Neural progenitor cell (in vitro differentiated cells): ENCODE results near the gene ZXDC. TPM values are rescaled to one million over a fixed set of nuclear protein-coding genes. Genes with fewer than 3 reads are reported as not detected.
A peak's percentile ranks its signal among the peaks of the same experiment; 100 is the strongest.

Experiments used
- DNase-seq: peaks from one replicate; pipeline ENCODE4 v3.0.0-alpha.2; 2016; ENCODE audit warnings: low spot score
- H2AFZ ChIP-seq: fragments of 200-600 bp; sonication (generic); replicated peaks from 2 replicates; pipeline ENCODE4 v1.6.1; 2016; ENCODE audit warnings: antibody characterized with exemption
- H3F3A ChIP-seq: fragments of 200-600 bp; sonication (generic); 2 replicates; pipeline ENCODE4 v1.6.1; 2016; ENCODE audit warnings: antibody characterized with exemption, low read depth
- H3K27ac ChIP-seq: fragments of 200-600 bp; sonication (generic); 2 replicates; pipeline ENCODE4 v1.5.1; 2016; ENCODE audit warnings: mild to moderate bottlenecking
- H3K27me3 ChIP-seq: fragments of 200-600 bp; sonication (generic); 2 replicates; pipeline ENCODE4 v1.6.1; 2016; ENCODE audit warnings: mild to moderate bottlenecking, moderate library complexity
- H3K36me3 ChIP-seq: fragments of 200-600 bp; sonication (generic); 2 replicates; pipeline ENCODE4 v1.5.1; 2016
- H3K4me1 ChIP-seq: fragments of 200-600 bp; sonication (generic); 2 replicates; pipeline ENCODE4 v1.6.1; 2016; ENCODE audit warnings: mixed run types
- H3K4me2 ChIP-seq: fragments of 200-600 bp; sonication (generic); 2 replicates; pipeline ENCODE4 v1.6.1; 2016
- H3K4me3 ChIP-seq: fragments of 200-600 bp; sonication (generic); 2 replicates; pipeline ENCODE4 v1.5.1; 2016
- H3K79me2 ChIP-seq: fragments of 200-600 bp; sonication (generic); 2 replicates; pipeline ENCODE4 v1.6.1; 2016; ENCODE audit warnings: low read depth
- H3K9ac ChIP-seq: fragments of 200-600 bp; sonication (generic); 2 replicates; pipeline ENCODE4 v1.6.1; 2016
- H3K9me3 ChIP-seq: fragments of 200-600 bp; sonication (generic); 2 replicates; pipeline ENCODE4 v1.5.1; 2016; ENCODE audit warnings: low read depth
- H4K20me1 ChIP-seq: fragments of 200-600 bp; sonication (generic); 2 replicates; pipeline ENCODE4 v1.6.1; 2016; ENCODE audit warnings: low read depth
- H3K27ac Mint-ChIP-seq: 3 replicates; pipeline ENCODE4 v1.8.0; 2021; ENCODE audit warnings: mixed read lengths
- H3K27me3 Mint-ChIP-seq: 2 replicates; pipeline ENCODE4 v1.8.0; 2022; ENCODE audit warnings: low read depth, mild to moderate bottlenecking, inconsistent platforms, moderate library complexity, mixed read lengths; ENCODE audit not compliant: insufficient read depth
- H3K36me3 Mint-ChIP-seq: 3 replicates; pipeline ENCODE4 v1.8.0; 2021; ENCODE audit warnings: mixed read lengths
- H3K4me1 Mint-ChIP-seq: 3 replicates; pipeline ENCODE4 v1.8.0; 2021; ENCODE audit warnings: mixed read lengths
- H3K4me3 Mint-ChIP-seq: 3 replicates; pipeline ENCODE4 v1.8.0; 2021; ENCODE audit warnings: mild to moderate bottlenecking, moderate library complexity, mixed read lengths
- H3K9me3 Mint-ChIP-seq: 3 replicates; pipeline ENCODE4 v1.8.0; 2020; ENCODE audit warnings: mixed read lengths
- EZH2 ChIP-seq: fragments of 200-600 bp; sonication (generic); IDR thresholded peaks from 2 replicates; pipeline ENCODE4 v1.6.1; 2017; ENCODE audit warnings: antibody characterized with exemption, mild to moderate bottlenecking, moderate library complexity
- EZH2phosphoT487 ChIP-seq: fragments of 200-600 bp; sonication (generic); IDR thresholded peaks from 2 replicates; pipeline ENCODE4 v1.6.1; 2017; ENCODE audit warnings: antibody characterized with exemption
- total RNA-seq: library from RNA; depleted of rRNA; stranded (reverse); fragments of >200 nt; gene quantifications from 2 replicates; pipeline ENCODE4 v1.2.3, GENCODE V29; 2015; ENCODE audit warnings: low replicate concordance
- TF ChIP-seq, protein P1 (sequence below): fragments of 200-600 bp; sonication (generic); IDR thresholded peaks from 2 replicates; pipeline ENCODE4 v1.5.1; 2017; ENCODE audit warnings: antibody characterized with exemption, mild to moderate bottlenecking

ZXDC gene
- total RNA-seq, 1 donor from 2014 or later: 12.4 TPM

DNA sequence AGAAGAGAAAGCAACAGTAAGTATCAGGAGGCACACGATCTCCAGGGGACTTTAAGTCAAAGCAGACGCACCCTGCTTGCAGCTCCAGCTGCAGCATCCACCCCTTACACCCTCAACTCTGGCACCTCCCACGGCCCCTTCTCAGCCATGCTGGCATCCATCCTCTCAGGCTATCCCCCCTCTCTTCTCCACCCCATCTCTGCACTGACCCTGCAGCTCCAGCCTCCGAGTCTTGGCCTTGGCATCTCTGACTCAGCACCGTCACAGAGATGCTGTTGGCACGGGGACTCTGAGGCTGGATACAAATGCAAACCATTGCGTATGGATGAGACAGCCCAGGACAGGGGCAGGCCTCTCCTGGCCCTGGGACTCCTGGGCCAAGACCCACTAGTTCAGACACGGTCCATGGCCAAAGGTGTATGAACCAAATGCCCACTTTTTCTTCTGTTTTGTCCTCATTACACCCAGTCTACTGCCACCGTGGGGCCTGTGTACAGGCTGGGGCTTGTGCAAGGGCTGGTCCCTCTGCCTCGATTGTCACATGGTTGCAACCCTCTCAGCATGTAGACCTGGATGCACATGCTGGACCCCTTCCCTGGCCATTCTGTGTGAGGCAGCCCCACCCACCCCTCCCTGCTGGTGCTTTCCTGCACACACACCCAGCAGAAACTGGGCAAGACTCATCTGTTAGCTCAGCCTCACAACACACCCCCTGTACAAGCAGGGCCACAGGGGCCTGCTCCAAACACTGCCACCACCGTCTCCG, 18.7 kb upstream of the ZXDC start:
- no peak overlapping the region for H3K9ac ChIP-seq
- H3K4me2 ChIP-seq: peak overlapping the region; percentile 1
- H3K27me3 ChIP-seq: no peaks in the 10 kb centered on the region
- no peak overlapping the region for H3K27ac ChIP-seq
- H4K20me1 ChIP-seq: no peaks in the 10 kb centered on the region
- no peaks in the 10 kb centered on the region for H3K9me3 ChIP-seq
- H2AFZ ChIP-seq: no peak overlapping the region
- Mint-ChIP-seq H3K4me3 (peak overlapping the region; percentile 25), H3K36me3 (no peaks in the 10 kb centered on the region), H3K9me3 (no peaks in the 10 kb centered on the region), H3K4me1 (peaks cover 37% of the 10 kb centered on the region), H3K27me3 (peaks cover 7% of the 10 kb centered on the region), H3K27ac (peak overlapping the region; percentile 69)
- H3K4me1 ChIP-seq: peaks cover 5% of the 10 kb centered on the region
- H3K36me3 ChIP-seq: no peaks in the 10 kb centered on the region
- TF ChIP-seq EZH2 (no peak), EZH2phosphoT487 (no peak)
- TF ChIP-seq, protein P1, sequence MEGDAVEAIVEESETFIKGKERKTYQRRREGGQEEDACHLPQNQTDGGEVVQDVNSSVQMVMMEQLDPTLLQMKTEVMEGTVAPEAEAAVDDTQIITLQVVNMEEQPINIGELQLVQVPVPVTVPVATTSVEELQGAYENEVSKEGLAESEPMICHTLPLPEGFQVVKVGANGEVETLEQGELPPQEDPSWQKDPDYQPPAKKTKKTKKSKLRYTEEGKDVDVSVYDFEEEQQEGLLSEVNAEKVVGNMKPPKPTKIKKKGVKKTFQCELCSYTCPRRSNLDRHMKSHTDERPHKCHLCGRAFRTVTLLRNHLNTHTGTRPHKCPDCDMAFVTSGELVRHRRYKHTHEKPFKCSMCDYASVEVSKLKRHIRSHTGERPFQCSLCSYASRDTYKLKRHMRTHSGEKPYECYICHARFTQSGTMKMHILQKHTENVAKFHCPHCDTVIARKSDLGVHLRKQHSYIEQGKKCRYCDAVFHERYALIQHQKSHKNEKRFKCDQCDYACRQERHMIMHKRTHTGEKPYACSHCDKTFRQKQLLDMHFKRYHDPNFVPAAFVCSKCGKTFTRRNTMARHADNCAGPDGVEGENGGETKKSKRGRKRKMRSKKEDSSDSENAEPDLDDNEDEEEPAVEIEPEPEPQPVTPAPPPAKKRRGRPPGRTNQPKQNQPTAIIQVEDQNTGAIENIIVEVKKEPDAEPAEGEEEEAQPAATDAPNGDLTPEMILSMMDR: no peak
- DNase-seq: no peak
- H3K4me3 ChIP-seq: no peak overlapping the region
- no peaks in the 10 kb centered on the region for H3K79me2 ChIP-seq
- H3F3A ChIP-seq: no peaks in the 10 kb centered on the region

DNA sequence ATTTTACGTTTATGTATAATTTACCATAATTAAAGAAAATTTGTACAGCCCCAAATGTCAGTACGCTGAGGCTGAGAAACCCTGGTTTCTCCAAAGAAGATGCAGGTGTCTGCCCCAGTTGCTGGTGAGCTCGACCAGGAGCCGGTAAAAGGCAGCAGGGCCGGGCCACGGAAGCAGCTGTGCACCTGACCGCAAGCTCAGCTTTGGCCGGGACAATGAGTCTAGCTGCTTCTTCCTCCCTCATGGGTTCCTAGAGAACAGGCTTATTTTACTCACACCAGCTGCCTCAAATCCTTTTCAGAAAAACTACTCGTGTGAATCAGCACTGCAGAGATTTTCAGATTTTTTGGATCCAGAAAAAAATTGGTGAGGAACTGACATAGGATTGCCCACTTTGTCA, 18.0 kb upstream of the ZXDC start:
- no peaks in the 10 kb centered on the region for H3K36me3 ChIP-seq
- H3K4me2 ChIP-seq: peak overlapping the region; percentile 1

DNA sequence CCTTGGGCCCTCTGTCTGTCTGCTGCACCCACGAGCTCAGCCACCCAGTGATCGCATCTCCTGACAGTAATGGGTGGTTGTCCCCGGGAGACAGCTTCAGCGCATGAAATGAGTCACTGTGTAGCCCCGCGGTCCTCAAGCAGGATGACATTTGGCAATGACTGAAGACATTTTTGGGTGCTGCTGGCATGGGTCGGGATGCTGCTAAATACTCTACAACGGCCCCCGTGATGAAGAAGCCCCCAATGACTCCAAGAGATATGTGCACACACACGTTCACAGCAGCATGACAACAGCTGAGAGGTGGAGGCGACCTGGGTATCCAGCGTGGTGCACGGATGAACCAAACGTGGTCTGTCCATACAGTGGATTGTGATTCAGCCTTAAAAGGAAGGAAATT, 17.4 kb upstream of the ZXDC start:
- H4K20me1 ChIP-seq: no peaks in the 10 kb centered on the region
- no peak for TF ChIP-seq EZH2
- no peak for TF ChIP-seq EZH2phosphoT487
- TF ChIP-seq, protein P1: no peak
- no peaks in the 10 kb centered on the region for H3K9me3 Mint-ChIP-seq
- no peaks in the 10 kb centered on the region for H3K36me3 Mint-ChIP-seq
- no peak overlapping the region for H3K4me3 Mint-ChIP-seq
- H3K36me3 ChIP-seq: no peaks in the 10 kb centered on the region
- peaks cover 29% of the 10 kb centered on the region for H3K4me1 Mint-ChIP-seq
- peaks cover 5% of the 10 kb centered on the region for H3K4me1 ChIP-seq
- H3K9ac ChIP-seq: no peak overlapping the region
- H3K9me3 ChIP-seq: no peaks in the 10 kb centered on the region
- no peak overlapping the region for H2AFZ ChIP-seq
- no peaks in the 10 kb centered on the region for H3K79me2 ChIP-seq
- H3K27me3 ChIP-seq: no peaks in the 10 kb centered on the region
- no peaks in the 10 kb centered on the region for H3F3A ChIP-seq
- peaks cover 10% of the 10 kb centered on the region for H3K27me3 Mint-ChIP-seq
- DNase-seq: no peak
- H3K4me2 ChIP-seq: no peak overlapping the region
- no peak overlapping the region for H3K4me3 ChIP-seq
- H3K27ac Mint-ChIP-seq: no peak overlapping the region
- no peak overlapping the region for H3K27ac ChIP-seq

More for the DNA sequence above, 18.0 kb upstream of the ZXDC start:
- H3F3A ChIP-seq: no peaks in the 10 kb centered on the region
- H3K27ac ChIP-seq: no peak overlapping the region
- no peaks in the 10 kb centered on the region for H3K9me3 ChIP-seq
- H3K4me1 Mint-ChIP-seq: peaks cover 31% of the 10 kb centered on the region
- peaks cover 5% of the 10 kb centered on the region for H3K4me1 ChIP-seq
- peaks cover 10% of the 10 kb centered on the region for H3K27me3 Mint-ChIP-seq
- no peak overlapping the region for H3K9ac ChIP-seq
- no peaks in the 10 kb centered on the region for H3K36me3 Mint-ChIP-seq
- no peaks in the 10 kb centered on the region for H3K27me3 ChIP-seq
- no peak overlapping the region for H3K4me3 Mint-ChIP-seq
- TF ChIP-seq EZH2 (no peak), EZH2phosphoT487 (no peak)
- TF ChIP-seq, protein P1: no peak
- peak; percentile 45 for DNase-seq
- no peaks in the 10 kb centered on the region for H3K79me2 ChIP-seq
- H3K27ac Mint-ChIP-seq: no peak overlapping the region
- H3K4me3 ChIP-seq: no peak overlapping the region
- H4K20me1 ChIP-seq: no peaks in the 10 kb centered on the region
- no peak overlapping the region for H2AFZ ChIP-seq
- no peaks in the 10 kb centered on the region for H3K9me3 Mint-ChIP-seq
